NCI-H2171 (cell line): ENCODE results near the gene OSBPL9.
"Not testable (repeated sequence)": the region's sequence is repeated elsewhere in the genome, so short reads cannot be mapped to it uniquely, and the experiment has no call there.

Source experiments
- DNase-seq: peaks from one replicate; lab custom pipeline; 2025; lab: John Stamatoyannopoulos, UW

Gene OSBPL9

GRCh38 chr1:51610104-51610503 is 6.8 kb upstream of the OSBPL9 start:
- DNase-seq: not testable (repeated sequence)

- DNase-seq: no peak
Measured at GRCh38 chr1:51610637-51611036, 6.3 kb upstream of the OSBPL9 start.

GRCh38 chr1:51612447-51612961 is 4.4 kb upstream of the OSBPL9 start:
- DNase-seq: no peak

- no peak for DNase-seq
Measured at GRCh38 chr1:51615780-51616291, 1.1 kb upstream of the OSBPL9 start.

GRCh38 chr1:51616490-51616889 is 402 bp upstream of the OSBPL9 start:
- no peak for DNase-seq

GRCh38 chr1:51618715-51619114 is 1.8 kb downstream of the OSBPL9 start:
- no peak for DNase-seq

GRCh38 chr1:51620470-51620869 is 3.6 kb downstream of the OSBPL9 start:
- DNase-seq: no peak

GRCh38 chr1:51621161-51621560 is 4.3 kb downstream of the OSBPL9 start:
- no peak for DNase-seq

- DNase-seq: no peak
Measured at GRCh38 chr1:51621841-51622454, 5.1 kb downstream of the OSBPL9 start.

GRCh38 chr1:51622455-51622913 is 5.6 kb downstream of the OSBPL9 start:
- no peak for DNase-seq

- no peak for DNase-seq
Measured at GRCh38 chr1:51623025-51623424, 6.1 kb downstream of the OSBPL9 start.

GRCh38 chr1:51623450-51623849 is 6.6 kb downstream of the OSBPL9 start:
- no peak for DNase-seq

GRCh38 chr1:51624855-51625254 is 8.0 kb downstream of the OSBPL9 start:
- DNase-seq: no peak

- DNase-seq: no peak
Measured at GRCh38 chr1:51627672-51628071, 10.8 kb downstream of the OSBPL9 start.

GRCh38 chr1:51628715-51629590 is 12.1 kb downstream of the OSBPL9 start:
- no peak for DNase-seq

- DNase-seq: no peak
Measured at GRCh38 chr1:51629918-51630317, 13.0 kb downstream of the OSBPL9 start.

- DNase-seq: no peak
Measured at GRCh38 chr1:51630393-51630792, 13.5 kb downstream of the OSBPL9 start.

- no peak for DNase-seq
Measured at GRCh38 chr1:51630922-51631321, 14.0 kb downstream of the OSBPL9 start.

- no peak for DNase-seq
Measured at GRCh38 chr1:51631747-51632146, 14.9 kb downstream of the OSBPL9 start.

GRCh38 chr1:51634618-51635017 is 17.7 kb downstream of the OSBPL9 start:
- no peak for DNase-seq

GRCh38 chr1:51635615-51636014 is 18.7 kb downstream of the OSBPL9 start:
- no peak for DNase-seq

GRCh38 chr1:51636191-51636590 is 19.3 kb downstream of the OSBPL9 start:
- no peak for DNase-seq
